Stimulated activated CD4-positive, alpha-beta T cell treated with anti-CD3 and anti-CD28 coated beads, Interleukin-1b, Interleukin-23, amount 100 ng/mL, for 24 hours (primary cell): ENCODE results near the gene SLC17A4.
"Not testable (repeated sequence)": the region's sequence is repeated elsewhere in the genome, so short reads cannot be mapped to it uniquely, and the experiment has no call there.

Source experiments
- DNase-seq, 4 experiments: peaks; one replicate each; pipeline ENCODE4 v3.0.0-alpha.2; 2020; ENCODE audit warnings: low read depth in 4 of 4, low spot score in 1 of 4

The SLC17A4 gene

GRCh38 chr6:25748601-25749517, 5.7 kb upstream of the SLC17A4 start:
- not testable (repeated sequence) for DNase-seq

GRCh38 chr6:25749837-25750236, 4.7 kb upstream of the SLC17A4 start:
- DNase-seq, result no peak

GRCh38 chr6:25750906-25751305, 3.6 kb upstream of the SLC17A4 start:
- no peak for DNase-seq

GRCh38 chr6:25753079-25753478, 1.5 kb upstream of the SLC17A4 start:
- DNase-seq, result no peak

DNA sequence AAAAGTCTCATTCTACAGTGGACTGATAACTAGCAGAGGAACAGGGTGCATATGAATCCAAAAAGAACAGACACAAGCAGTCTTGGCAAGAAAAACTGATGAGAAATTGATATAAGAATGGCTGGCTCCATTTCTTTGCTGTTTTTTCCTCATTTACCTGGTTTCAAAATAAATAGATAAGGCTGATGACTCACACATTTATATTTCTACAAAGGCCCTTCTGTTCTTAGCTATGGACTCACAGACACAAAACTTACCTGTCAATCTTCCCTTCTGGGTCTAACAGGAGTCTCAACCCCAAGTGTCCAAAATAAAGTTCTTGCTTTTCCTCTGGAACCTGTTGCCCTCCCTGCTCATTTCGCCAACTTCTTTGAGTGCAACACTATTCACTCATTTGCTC, 941 bp downstream of the SLC17A4 start:
- DNase-seq, result no peak

DNA sequence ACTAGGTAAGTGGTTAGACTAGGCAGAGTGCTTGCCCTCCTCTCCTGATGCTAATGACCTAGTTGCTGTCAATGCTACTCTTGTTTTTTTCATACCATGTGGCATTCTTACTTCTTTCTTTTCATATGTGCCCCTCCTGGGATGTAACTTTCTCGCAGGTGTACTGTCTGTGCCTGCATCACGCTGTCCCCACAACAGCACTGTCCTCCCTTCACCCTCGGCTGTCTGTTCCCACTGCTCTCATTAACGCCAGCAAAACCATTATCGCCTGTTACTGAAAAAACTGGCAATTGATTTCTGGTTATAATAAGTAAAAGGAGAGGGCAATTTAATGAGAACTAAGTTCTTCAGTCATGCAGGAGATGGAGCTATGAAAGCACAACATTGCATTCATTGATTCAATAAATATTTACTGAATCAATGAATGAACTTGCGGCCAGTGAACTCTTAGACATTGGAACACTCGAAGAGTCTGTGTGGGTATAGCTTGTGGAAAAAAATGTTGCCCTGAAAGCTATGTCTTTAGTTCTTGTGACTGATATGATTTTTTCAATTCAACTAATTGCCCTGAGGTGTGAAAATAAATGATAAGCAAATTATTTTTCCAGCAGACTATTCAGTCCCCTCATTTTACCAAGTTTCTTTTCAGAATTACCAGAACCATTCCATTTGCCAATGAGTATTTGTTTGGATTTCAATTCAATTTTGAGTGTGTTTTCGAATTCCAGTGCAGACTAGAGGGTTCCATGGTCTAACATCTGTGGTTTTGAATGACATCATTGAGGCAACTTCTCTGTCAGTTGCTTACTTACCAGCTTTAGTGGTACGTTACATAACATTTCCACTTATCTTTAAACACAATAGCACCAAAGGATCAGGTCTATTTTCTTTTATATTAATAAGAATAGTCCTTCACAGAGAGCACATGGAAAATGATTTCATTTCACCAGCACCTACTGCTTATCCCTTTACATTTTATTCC, 2.1 kb downstream of the SLC17A4 start:
- DNase-seq, result no peak

GRCh38 chr6:25757936-25758642, 3.5 kb downstream of the SLC17A4 start:
- DNase-seq, result no peak

DNA sequence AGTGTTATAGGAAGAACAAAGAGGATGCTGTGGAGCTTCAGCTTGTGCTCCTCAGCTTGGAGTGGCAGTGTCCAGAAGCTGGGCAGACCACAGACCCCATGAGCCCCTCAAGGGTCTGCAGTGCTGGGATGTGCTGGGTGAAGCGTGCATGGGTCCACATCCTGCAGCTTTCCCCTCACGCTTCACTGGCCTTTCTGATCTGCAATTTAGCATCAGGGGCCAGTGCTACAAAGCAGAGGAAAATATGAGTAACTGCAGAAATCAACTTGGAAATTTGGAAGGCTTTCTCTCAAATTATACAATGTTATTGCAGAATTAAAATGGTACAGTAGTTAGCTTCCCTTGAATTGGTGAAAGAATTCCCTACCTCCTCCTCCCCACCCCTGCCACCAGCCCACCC, 10.1 kb downstream of the SLC17A4 start:
- DNase-seq, result no peak

DNA sequence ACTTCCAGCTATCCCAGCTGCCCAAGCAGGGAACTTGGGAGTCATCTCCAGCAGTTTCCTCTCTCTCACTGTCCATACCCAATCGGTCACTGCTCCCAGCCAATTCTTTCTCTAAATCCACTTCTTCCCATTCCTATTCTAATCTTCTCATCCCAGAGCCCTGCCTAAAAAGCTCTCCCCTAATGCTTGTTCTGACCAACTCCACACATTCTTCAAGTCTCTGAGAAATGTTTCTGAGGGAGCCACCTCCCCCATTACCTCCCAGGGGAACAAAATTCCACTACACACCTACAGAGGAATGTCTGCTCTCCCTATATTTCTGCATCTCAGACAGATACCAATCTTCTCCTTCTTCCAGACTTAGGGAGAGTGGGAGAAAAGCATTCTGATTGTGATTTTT, 14.0 kb downstream of the SLC17A4 start:
- no peak for DNase-seq

- DNase-seq, result no peak
These were observed 15.4 kb downstream of the SLC17A4 start for GRCh38 chr6:25769983-25770382.

GRCh38 chr6:25774120-25774715, 19.7 kb downstream of the SLC17A4 start:
- DNase-seq, result no peak

GRCh38 chr6:25777031-25777430, 22.5 kb downstream of the SLC17A4 start:
- DNase-seq, result no peak

DNA sequence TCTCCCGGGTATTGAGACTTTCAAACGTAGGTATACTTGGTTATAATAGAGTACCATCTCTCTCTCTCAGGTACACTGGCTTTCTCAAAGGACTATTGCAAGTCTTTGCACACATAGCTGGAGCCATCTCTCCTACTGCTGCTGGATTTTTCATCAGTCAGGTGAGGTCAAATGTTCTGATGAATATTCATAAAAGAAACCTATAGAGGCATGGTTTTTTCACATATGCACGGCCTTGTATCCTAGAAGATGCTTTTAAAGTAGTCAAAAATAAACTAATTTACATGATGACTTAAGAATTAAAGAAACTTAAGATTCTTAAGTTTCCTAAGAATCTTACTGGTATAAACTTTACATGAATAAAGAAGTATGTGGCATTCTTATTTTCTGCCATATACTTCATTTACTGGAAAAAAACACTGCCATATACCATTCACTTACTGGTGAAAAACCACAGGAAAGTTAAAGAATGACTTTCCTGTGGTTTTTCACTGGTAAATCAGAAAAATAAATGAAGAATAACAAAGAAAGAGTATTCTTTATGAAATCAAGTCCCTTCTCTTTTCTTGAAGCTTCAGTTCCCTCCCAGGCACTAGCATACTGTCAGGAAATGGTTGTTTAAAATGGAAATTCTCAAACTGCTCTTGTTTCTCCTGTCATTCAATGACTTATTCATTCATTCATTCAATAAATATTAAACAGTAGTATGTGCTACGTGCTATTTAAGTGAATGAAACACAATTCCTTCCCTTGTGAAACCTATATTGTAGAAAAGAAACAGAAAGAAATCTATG, 23.5 kb downstream of the SLC17A4 start:
- DNase-seq, result no peak

DNA sequence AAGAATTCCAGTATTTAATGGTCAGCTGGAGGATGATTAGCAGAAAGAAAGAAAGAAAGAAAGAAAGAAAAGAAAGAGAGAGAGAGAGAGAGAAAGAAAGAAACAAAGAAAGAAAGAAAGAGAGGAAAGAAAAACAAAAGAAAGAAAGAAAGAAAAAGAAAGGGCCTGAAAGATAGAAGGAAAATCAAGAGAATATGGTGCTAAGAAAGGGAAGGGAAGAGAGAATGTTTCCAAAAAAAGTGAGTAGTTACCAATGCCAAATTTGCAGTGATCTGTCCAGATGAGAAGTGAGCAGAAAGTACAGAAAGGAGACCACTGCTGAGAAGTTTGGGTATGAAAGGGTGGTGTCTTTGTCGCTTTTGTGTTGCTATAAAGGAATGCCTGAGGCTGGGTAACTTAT, 26.6 kb downstream of the SLC17A4 start:
- DNase-seq, result no peak

- no peak for DNase-seq
These were observed 32.9 kb downstream of the SLC17A4 start for GRCh38 chr6:25787428-25787827.

- DNase-seq, result peak; percentile 2 to 21 (median 14)
These were observed 33.9 kb downstream of the SLC17A4 start for GRCh38 chr6:25788305-25788922.

DNA sequence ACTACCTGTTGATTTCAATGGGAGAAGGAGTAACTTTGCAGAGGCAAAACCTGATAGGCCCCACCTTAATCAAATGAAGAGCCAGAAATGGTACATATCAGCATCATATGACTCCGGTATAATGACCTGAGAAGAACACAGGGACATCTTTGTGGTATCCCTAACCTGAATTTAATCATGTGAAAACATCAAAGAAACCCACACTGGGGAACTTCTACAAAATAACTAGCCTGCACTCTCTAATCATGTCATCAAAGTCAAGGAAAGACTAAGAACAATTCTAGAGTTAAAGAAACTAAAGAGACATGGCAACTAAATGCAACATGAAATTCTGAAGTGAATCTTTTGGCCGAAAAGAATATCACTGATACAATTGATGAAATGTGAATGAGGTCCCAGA, 34.9 kb downstream of the SLC17A4 start:
- no peak for DNase-seq

GRCh38 chr6:25792016-25792415, 37.5 kb downstream of the SLC17A4 start:
- DNase-seq, result no peak

- no peak for DNase-seq
These were observed 39.4 kb downstream of the SLC17A4 start for GRCh38 chr6:25793970-25794369.

DNA sequence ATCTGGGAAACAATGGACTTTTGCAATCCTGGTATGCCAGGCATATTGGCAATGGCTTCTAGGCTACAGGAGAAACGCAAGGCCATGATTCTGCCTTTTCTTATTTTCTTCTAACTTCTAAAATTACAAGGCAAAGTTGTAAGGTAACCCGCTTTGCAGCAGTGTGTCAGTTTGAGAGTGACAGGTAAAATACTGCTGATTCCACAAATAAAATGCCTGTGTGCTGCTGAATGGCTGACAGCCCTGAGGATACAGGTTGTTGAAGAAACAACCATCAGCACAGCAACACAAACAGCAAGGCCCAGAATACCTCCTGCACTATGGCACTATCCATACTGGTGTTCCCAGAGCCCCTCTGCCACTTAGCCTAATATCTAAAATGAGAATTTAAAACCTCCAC, 40.2 kb downstream of the SLC17A4 start:
- no peak for DNase-seq
